K562 (cell line): ENCODE data around the gene PDLIM5. TPM values are rescaled to one million over a fixed set of nuclear protein-coding genes. Genes with fewer than 3 reads are reported as not detected.

Experiments used
- ATAC-seq: fragments of 200-7000 bp; cut with Tn5 transposase; 3 replicates; pipeline ENCODE4 v1.9.1; 2020; ENCODE audit warnings: moderate library complexity
- BruUV-seq: library from RNA; stranded (reverse); fragments of 400-500 nt; replicated peaks from 2 replicates; lab custom pipeline; 2021; lab: Mats Ljungman, UMichigan
- CTCF ChIA-PET: fragments of 300-600 bp; formaldehyde crosslinking; extraction: SDS; loops from one replicate; lab custom pipeline; 2021; ENCODE audit warnings: low intra/inter-chr PET ratio; lab: Yijun Ruan, JAX
- POLR2A ChIA-PET: fragments of 300-600, 350-650 bp; sonication (Branson Sonifier 250); formaldehyde crosslinking; extraction: SDS; loops from one replicate; lab custom pipeline; 2021; ENCODE audit warnings: antibody characterized with exemption, inconsistent platforms; lab: Yijun Ruan, JAX
- DNase-seq, 4 experiments: peaks; one replicate each; pipeline versions ENCODE4 v3.0.0 to v3.0.0-alpha.2; 2011 to 2018; ENCODE audit warnings: low spot score in 3 of 4, mixed read lengths in 3 of 4; ENCODE audit errors: extremely low read depth in 1 of 4
- FAIRE-seq: peaks from 2 replicates; lab custom pipeline; 2011; peaks lifted over from hg19 to GRCh38; lab: Jason Lieb, UNC
- H2AFZ ChIP-seq: 2 replicates; pipeline ENCODE4 v1.6.0; 2011; ENCODE audit warnings: low read depth, low read length, control low read depth, inconsistent platforms
- H3K27ac ChIP-seq: fragments of 200-600 bp; 3 replicates; pipeline ENCODE4 v1.8.0; 2011; ENCODE audit warnings: low read depth, mild to moderate bottlenecking, control low read depth, inconsistent platforms, low read length, moderate library complexity, mixed read lengths; ENCODE audit errors: extremely low read depth
- H3K27me3 ChIP-seq, 2 experiments: fragments of 300-600 bp in 1 of 2; 2 replicates in 1 of 2; 3 replicates in 1 of 2; pipeline versions ENCODE4 v1.6.0 to v1.8.0; 2011; ENCODE audit warnings: inconsistent platforms in 2 of 2, low read length in 2 of 2, mild to moderate bottlenecking in 1 of 2, mixed read lengths in 1 of 2, moderate library complexity in 1 of 2; ENCODE audit not compliant: control insufficient read depth in 2 of 2, insufficient read depth in 2 of 2
- H3K36me3 ChIP-seq: fragments of 300-600 bp; 3 replicates; pipeline ENCODE4 v1.8.0; 2011; ENCODE audit warnings: mild to moderate bottlenecking, low read length, inconsistent platforms; ENCODE audit not compliant: control insufficient read depth, insufficient read depth
- H3K4me1 ChIP-seq, 2 experiments: fragments of 200-600 bp in 1 of 2; replicated peaks in 1 of 2; 2 replicates in 1 of 2; 3 replicates in 1 of 2; pipeline versions ENCODE4 v1.5.1 to v1.8.0; 2011; ENCODE audit warnings: inconsistent platforms in 2 of 2, low read length in 2 of 2, mild to moderate bottlenecking in 1 of 2, mixed read lengths in 1 of 2, moderate library complexity in 1 of 2; ENCODE audit not compliant: control insufficient read depth in 2 of 2, insufficient read depth in 2 of 2
- H3K4me2 ChIP-seq: 2 replicates; pipeline ENCODE4 v1.6.1; 2011; ENCODE audit warnings: low read length, control low read depth, inconsistent platforms, mixed read lengths; ENCODE audit not compliant: insufficient read depth
- H3K4me3 ChIP-seq: fragments of 200-600 bp; sonication (generic), shearing (Covaris generic); 2 replicates; pipeline ENCODE4 v1.5.1; 2016; ENCODE audit warnings: control low read depth, inconsistent platforms
- H3K79me2 ChIP-seq: fragments of 200-600 bp; 3 replicates; pipeline ENCODE4 v1.8.0; 2011; ENCODE audit warnings: low read length, inconsistent platforms; ENCODE audit not compliant: control insufficient read depth, insufficient read depth
- H3K9ac ChIP-seq, 2 experiments: 2 replicates each; pipeline versions ENCODE4 v1.6.0 to v1.6.1; 2011; ENCODE audit warnings: low read depth in 2 of 2, low read length in 2 of 2, control low read depth in 1 of 2, inconsistent platforms in 1 of 2, mild to moderate bottlenecking in 1 of 2, mixed read lengths in 1 of 2; ENCODE audit not compliant: insufficient read depth in 1 of 2
- H3K9me1 ChIP-seq: one replicate; pipeline ENCODE4 v1.6.0; 2011; ENCODE audit warnings: inconsistent platforms, mild to moderate bottlenecking, low read length, moderate library complexity; ENCODE audit not compliant: control insufficient read depth, insufficient read depth
- H3K9me3 ChIP-seq: replicated peaks from 2 replicates; pipeline ENCODE4 v1.5.1; 2011; ENCODE audit warnings: low read depth, low read length, inconsistent platforms; ENCODE audit not compliant: control insufficient read depth, insufficient read depth
- H4K20me1 ChIP-seq: replicated peaks from 2 replicates; pipeline ENCODE4 v1.6.1; 2011; ENCODE audit warnings: low read length, inconsistent platforms, mixed read lengths; ENCODE audit not compliant: control insufficient read depth, insufficient read depth
- AFF1 ChIP-seq, 2 experiments: fragments of 450-650 bp; IDR thresholded peaks; 2 replicates each; pipeline ENCODE4 v1.6.1; 2018; ENCODE audit warnings: mild to moderate bottlenecking in 2 of 2, low read depth in 1 of 2; ENCODE audit not compliant: partially characterized antibody in 2 of 2
- CBX3 ChIP-seq, 2 experiments: IDR thresholded peaks; 1 replicate in 1 of 2; 2 replicates in 1 of 2; pipeline ENCODE4 v1.6.1; 2012; ENCODE audit warnings: inconsistent platforms in 2 of 2, low read length in 2 of 2, borderline replicate concordance in 1 of 2, control low read depth in 1 of 2
- CEBPB ChIP-seq: fragments of 450-650 bp; IDR thresholded peaks from 2 replicates; pipeline ENCODE4 v1.6.1; 2016; ENCODE audit warnings: missing genetic modification characterization, missing compliant biosample characterization
- EZH2 ChIP-seq: IDR thresholded peaks from 2 replicates; pipeline ENCODE4 v1.6.1; 2012; ENCODE audit warnings: low read depth, mild to moderate bottlenecking, inconsistent platforms, low read length, borderline replicate concordance
- NR0B1 ChIP-seq: fragments of 450-650 bp; IDR thresholded peaks from one replicate; pipeline ENCODE4 v1.6.1; 2018; ENCODE audit warnings: mild to moderate bottlenecking, moderate library complexity; ENCODE audit not compliant: partially characterized antibody
- POLR3A ChIP-seq: IDR thresholded peaks from 2 replicates; pipeline ENCODE4 v1.6.1; 2011; ENCODE audit warnings: borderline replicate concordance, mild to moderate bottlenecking, moderate library complexity; ENCODE audit not compliant: insufficient read length, insufficient read depth; ENCODE audit errors: extremely low read depth
- ZNF324 ChIP-seq: fragments of 250-450 bp; sonication (Bioruptor Pico); IDR thresholded peaks from 2 replicates; pipeline ENCODE4 v1.4.0; 2020; ENCODE audit warnings: mild to moderate bottlenecking
- WGBS: fragments of 100-300 bp; shearing (Covaris generic); methylation state at CpG from one replicate; pipeline ENCODE4 v1.1.6; 2016; ENCODE audit warnings: low coverage, mixed read lengths; ENCODE audit not compliant: insufficient coverage; ENCODE audit errors: missing lambda C conversion rate; 5-methylcytosine and 5-hydroxymethylcytosine counted together
- in situ Hi-C: fragments of 300-500 bp; cut with MboI; formaldehyde crosslinking; loops from 4 replicates; pipeline ENCODE4 v1.15.0; 2018; ENCODE audit warnings: inconsistent platforms, mixed read lengths
- intact Hi-C: fragments of 100-400 bp; cut with micrococcal nuclease; formaldehyde crosslinking; loops from 2 replicates; pipeline ENCODE4 v1.14.2; 2022
- polyA plus RNA-seq, 8 experiments: library from polyadenylated mRNA; depleted of rRNA in 4 of 8; stranded (reverse) in 5 of 8; unstranded in 3 of 8; fragments of >200 nt; fragmentation: Nextera tagmentation in 2 of 8; fragmentation: Illumina TruSeq in 1 of 8; extraction: Ambion mirVana in 2 of 8; extraction: Trizol in 1 of 8; gene quantifications; 2 replicates each; pipeline versions ENCODE4 v1.2.1 to v1.2.3, GENCODE V29; 2011 to 2014; ENCODE audit warnings: inconsistent platforms in 1 of 8, missing spikeins in 1 of 8
- total RNA-seq, 7 experiments: library from RNA; depleted of rRNA in 6 of 7; stranded (reverse); fragments of >200 nt in 6 of 7; fragmentation: Illumina TruSeq in 2 of 7; extraction: Trizol in 2 of 7; gene quantifications; 2 replicates each; pipeline versions ENCODE4 v1.2.1 to v1.2.3, GENCODE V29; 2011 to 2021; ENCODE audit warnings: low replicate concordance in 1 of 7

PDLIM5 gene
- total and polyA plus RNA-seq, 9 of the 15 experiments (the other 6 are each of a cell fraction or from before 2014, with no cell fraction given): 36.9 to 127 (median 62.5) TPM

- no peaks in the 10 kb centered on the region for H3K27me3 ChIP-seq
- FAIRE-seq (no peak), ATAC-seq (no peak), DNase-seq (no peak)
- no peaks in the 10 kb centered on the region for H3K79me2 ChIP-seq
- H3K9me3 ChIP-seq: no peaks in the 10 kb centered on the region
- no peak overlapping the region for H3K27ac ChIP-seq
- ChIA-PET CTCF (interaction anchor here (0.6 kb wide), 1 partner anchor 215 kb away, joined by 3 read pairs; no protein-coding TSS in a partner anchor), POLR2A (no interaction called here)
- no TSS peak for BruUV-seq
- in situ Hi-C loops: no loop called here
- no peaks in the 10 kb centered on the region for H3K36me3 ChIP-seq
- H2AFZ ChIP-seq: no peak overlapping the region
- no peaks in the 10 kb centered on the region for H4K20me1 ChIP-seq
- H3K4me1 ChIP-seq: peaks cover 0 to 12% of the 10 kb centered on the region in 2 experiments; a peak in 1 of 5 replicates
- no peak for TF ChIP-seq CBX3 (IDR thresholded peaks at IDR 0.05; ENCODE audit: borderline replicate concordance in 1 of 2, low read length in 2 of 2)
- no peak overlapping the region for H3K4me2 ChIP-seq
- 49% methylated on average over 2 of the region's 2 CpGs for whole genome bisulfite sequencing
- no peak overlapping the region for H3K4me3 ChIP-seq
- H3K9ac ChIP-seq: no peak overlapping the region
- intact Hi-C loops: no loop called here
- no peaks in the 10 kb centered on the region for H3K9me1 ChIP-seq
Measured at GRCh38 chr4:94413085-94413840, 38.5 kb upstream of the PDLIM5 start.

- WGBS: 68% methylated on average over 1 of the region's 1 CpG
- Histone ChIP-seq H3K27ac (no peak overlapping the region), H3K4me3 (no peak overlapping the region), H4K20me1 (no peaks in the 10 kb centered on the region), H3K9me1 (no peaks in the 10 kb centered on the region), H3K4me2 (no peak overlapping the region), H3K36me3 (no peaks in the 10 kb centered on the region), H3K4me1 (peaks cover 0 to 8% of the 10 kb centered on the region in 2 experiments; a peak in 1 of 5 replicates), H3K27me3 (no peaks in the 10 kb centered on the region), H3K9me3 (no peaks in the 10 kb centered on the region), H3K9ac (no peak overlapping the region)
- DNase-seq (no peak), ATAC-seq (no peak), FAIRE-seq (no peak)
- POLR2A ChIA-PET: interaction anchor here (0.8 kb wide), 1 partner anchor 53 kb away, joined by 3 read pairs; no protein-coding TSS in a partner anchor
- no TSS peak for BruUV-seq
- in situ Hi-C loops: no loop called here
- intact Hi-C loops: no loop called here
- TF ChIP-seq CEBPB (no peak), ZNF324 (CRISPR knock-in tag) (no peak), EZH2 (no peak), POLR3A (no peak), NR0B1 (no peak), AFF1 (IDR thresholded peaks at IDR 0.05; ENCODE audit: low read depth in 1 of 2, partially characterized antibody in 2 of 2) (peak in 1 of 2 experiments; percentile 96)
- TF ChIP-seq, all 486 proteins: peak for 1
- Histone ChIP-seq H3K79me2 (no peaks in the 10 kb centered on the region), H2AFZ (no peak overlapping the region)
- CTCF ChIA-PET: no interaction called here
Measured at GRCh38 chr4:94414907-94415306, 36.8 kb upstream of the PDLIM5 start.
